Fibroblast of mammary gland (primary cell): Measurements from ENCODE around the gene PMM2.
A peak's percentile ranks its signal among the peaks of the same experiment; 100 is the strongest.
"Not testable (repeated sequence)": the region's sequence is repeated elsewhere in the genome, so short reads cannot be mapped to it uniquely, and the experiment has no call there.

Source experiments
- DNase-seq: peaks from one replicate; pipeline ENCODE4 v3.0.0-alpha.2; 2010; ENCODE audit warnings: low read depth
- H3K4me3 ChIP-seq: 2 replicates; pipeline ENCODE4 v1.5.1; 2011; ENCODE audit warnings: low read depth, mild to moderate bottlenecking, low read length, moderate library complexity; ENCODE audit not compliant: control insufficient read depth
- CTCF ChIP-seq: conservative IDR thresholded peaks from 2 replicates; pipeline ENCODE4 v1.5.1; 2011; ENCODE audit warnings: low read depth, low read length, inconsistent platforms; ENCODE audit not compliant: control insufficient read depth, insufficient read depth

PMM2 gene

GRCh38 chr16:8797364-8798173 is at the start of gene PMM2, which contains the start of gene TMEM186:
Gene PMM2, plus strand, starts transcription at chr16:8797839. Its CDS starts 44 bp downstream, at chr16:8797883.
Gene TMEM186, minus strand, starts transcription at chr16:8797639. Its CDS starts 25 bp downstream, at chr16:8797614.
- no peak for TF ChIP-seq CTCF
- H3K4me3 ChIP-seq: peak within 1 kb of the TSS; percentile 87
- peak; percentile 94 for DNase-seq

GRCh38 chr16:8748944-8749343 is 48.7 kb upstream of the PMM2 start:
- H3K4me3 ChIP-seq, DNase-seq: not testable (repeated sequence)

- DNase-seq: peak; percentile 67
- no peak for TF ChIP-seq CTCF
- no peak overlapping the region for H3K4me3 ChIP-seq
These were observed 45.9 kb upstream of the PMM2 start for GRCh38 chr16:8751481-8752311.

- TF ChIP-seq CTCF: no peak
These were observed 44.9 kb upstream of the PMM2 start for GRCh38 chr16:8752706-8753105.

GRCh38 chr16:8753416-8754054 is 44.1 kb upstream of the PMM2 start:
- no peak overlapping the region for H3K4me3 ChIP-seq
- DNase-seq: no peak
- TF ChIP-seq CTCF: no peak

More at GRCh38 chr16:8752706-8753105, 44.9 kb upstream of the PMM2 start:
- H3K4me3 ChIP-seq: no peak overlapping the region
- no peak for DNase-seq

- no peak for DNase-seq
- no peak overlapping the region for H3K4me3 ChIP-seq
- TF ChIP-seq CTCF: no peak
These were observed 40.9 kb upstream of the PMM2 start for GRCh38 chr16:8756755-8757154.
